COLO668 (cell line): ENCODE data around the gene MMP24.
A peak's percentile ranks its signal among the peaks of the same experiment; 100 is the strongest.

Source experiments
- DNase-seq: peaks from one replicate; lab custom pipeline; 2025; ENCODE audit not compliant: unreplicated experiment; lab: John Stamatoyannopoulos, UW

Gene MMP24

DNA sequence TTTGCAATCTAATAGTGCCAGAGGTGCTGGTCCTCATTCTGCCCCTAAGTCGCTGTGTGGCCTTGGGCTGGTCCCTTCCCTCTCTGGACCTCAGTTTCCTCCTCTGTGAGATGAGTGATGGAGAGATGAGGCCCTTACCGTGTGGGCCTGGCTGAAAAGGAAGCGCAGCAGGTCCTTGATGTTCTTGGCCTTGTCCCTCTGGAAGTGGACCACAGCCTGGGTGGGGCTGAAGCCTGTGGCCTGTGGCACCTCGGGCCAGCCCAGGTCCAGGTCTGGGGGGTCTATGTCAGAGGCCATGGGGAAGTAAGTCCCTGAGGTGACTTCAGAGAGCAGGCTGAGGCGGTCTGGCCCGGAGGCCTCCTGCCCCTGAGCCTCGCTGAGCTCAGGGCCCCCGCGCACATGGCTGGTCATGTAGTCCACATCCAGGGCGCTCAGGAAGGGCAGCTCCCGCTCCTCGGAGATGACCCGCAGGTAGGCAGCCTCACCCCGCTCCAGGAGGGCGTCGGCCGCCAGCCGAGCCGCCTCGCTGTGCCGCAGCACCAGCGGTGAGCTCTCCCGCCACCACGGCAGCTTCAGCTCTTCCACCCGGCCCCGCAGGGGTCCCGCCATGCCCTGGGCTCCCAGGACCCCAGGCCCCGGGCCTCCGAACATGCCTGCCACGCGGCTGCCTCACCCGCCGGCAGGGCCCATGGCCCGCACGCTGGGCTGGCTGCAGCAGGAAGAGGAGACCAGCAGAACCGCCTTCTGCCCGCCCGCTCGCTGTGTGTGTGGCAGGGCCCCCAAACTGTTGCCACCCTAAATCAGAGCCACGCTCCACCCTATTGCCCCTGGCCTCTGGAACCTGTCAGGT lies 65.4 kb downstream of the MMP24 start, which contains the start of gene FAM83C:
Gene FAM83C (minus strand): TSS at position 772 of the 850 bp plus-strand sequence. CDS start 121 bp downstream, at position 651.
- DNase-seq, result no peak

DNA sequence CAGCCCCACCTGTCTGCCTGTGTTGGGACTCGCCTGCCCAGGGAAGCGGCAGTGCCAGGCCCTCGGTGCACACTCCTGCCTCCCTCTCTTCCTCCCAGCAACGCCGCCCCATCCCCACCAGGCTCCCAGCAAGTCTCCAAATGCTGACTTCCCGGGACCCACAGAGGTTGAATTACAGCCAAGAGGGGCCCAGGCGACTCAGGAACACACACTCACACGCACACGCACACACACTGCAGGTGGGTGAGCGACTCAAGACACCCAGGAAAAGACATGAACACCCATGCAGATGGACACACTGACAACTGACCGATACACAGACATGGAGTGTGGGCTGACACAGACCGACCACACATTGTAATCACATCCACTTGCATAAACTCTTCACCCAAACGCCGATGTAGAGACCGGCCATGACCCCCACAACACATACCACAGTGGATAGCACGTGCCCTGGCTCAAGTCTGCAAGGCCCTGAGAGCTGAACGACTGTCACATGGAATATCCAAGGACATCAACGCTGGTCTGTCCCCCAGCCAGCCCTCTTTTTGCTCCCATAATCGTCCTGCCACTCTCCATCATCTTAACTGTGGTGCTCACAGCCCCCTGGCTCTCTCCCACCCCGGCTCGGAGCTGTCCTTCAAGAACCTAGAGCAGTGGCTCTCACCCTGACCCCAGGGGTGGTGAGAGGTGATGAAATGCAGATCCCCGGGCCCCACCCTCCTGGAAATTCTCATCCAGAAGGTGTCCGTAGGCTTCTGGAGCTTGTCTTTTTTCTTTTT lies 66.2 kb downstream of the MMP24 start:
- no peak for DNase-seq

DNA sequence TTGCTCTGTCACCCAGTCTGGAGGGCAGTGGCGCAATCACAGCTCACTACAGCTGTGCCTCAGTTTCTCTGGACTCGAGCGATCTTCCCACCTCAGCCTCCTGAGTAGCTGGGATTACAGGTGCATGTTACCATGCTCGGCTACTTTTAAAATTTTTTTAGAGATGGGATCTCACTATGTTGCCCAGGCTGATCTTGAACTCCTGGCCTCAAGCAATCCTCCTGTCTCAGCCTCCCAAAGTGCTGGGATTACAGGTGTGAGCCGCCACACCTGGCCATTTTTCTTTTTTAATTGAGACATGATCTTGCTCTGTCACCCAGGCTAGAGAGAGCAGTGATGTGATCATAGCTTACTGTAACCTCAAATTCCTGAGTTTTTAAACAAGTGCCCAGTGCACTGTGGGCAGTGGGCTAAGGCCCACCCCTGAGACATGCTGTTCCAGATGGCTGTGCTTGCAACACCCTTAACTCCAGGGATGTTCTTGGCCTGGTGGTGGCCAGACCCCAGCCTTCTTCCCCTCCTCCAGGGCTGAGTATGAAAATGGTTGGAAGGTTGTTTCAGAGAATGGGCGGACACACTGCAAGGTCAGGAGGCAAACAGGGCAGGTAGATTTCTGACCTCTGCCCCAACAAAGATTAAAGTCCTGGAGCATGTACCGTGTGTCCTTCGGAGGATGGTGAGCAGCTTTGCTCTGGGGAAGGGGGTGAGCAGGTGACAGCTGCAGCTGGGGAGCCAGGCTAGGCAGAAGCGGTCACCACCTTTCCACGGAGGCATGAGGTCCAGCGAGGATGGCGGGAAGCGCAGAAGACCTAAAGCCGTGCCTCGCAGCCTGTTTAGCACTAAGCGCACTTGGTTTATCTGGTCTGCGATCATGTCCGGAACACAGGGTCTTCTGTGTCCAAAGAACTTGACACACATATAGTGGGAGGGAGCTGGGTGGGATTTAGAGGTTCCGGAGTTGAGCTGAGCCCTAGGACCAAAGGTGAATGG lies 67.1 kb downstream of the MMP24 start:
- no peak for DNase-seq

DNA sequence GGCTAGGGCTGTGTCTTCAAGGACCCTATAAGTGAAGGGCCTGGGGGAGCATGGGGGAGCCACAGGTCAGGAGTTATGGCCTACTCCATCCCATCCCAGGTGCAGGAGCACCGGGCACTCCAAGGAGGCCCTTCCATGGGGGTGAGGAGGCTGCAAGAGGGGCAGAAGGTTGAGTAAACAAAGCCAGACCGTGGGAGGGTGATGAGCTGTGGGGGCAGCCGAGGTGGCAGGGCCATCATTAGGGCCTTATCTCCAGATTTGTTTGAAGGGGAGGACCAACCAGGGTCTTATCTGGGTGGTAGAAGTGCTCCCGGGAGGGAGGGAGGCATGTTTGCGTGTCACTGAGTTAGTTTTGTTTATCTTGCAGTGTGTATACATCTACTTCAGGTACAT lies 67.8 kb downstream of the MMP24 start:
- no peak for DNase-seq

DNA sequence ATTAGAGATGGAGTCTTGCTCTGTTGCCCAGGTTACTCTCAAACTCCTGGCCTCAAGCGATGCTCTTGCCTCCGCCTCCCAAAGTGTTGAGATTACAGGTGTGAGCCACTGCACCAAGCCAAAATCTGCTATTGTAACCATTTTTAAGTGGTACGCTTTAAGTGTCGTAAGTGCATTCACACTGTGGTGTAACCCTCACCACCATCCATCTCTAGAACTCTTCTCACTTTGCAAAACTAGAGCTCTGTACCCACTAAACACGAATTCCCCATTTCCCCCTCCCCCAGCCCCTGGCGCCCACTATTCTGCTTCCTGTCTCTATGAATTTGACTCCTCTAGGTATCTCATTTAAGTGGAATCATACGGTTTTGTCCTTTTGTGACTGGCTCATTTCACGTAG lies 68.6 kb downstream of the MMP24 start:
- no peak for DNase-seq

DNA sequence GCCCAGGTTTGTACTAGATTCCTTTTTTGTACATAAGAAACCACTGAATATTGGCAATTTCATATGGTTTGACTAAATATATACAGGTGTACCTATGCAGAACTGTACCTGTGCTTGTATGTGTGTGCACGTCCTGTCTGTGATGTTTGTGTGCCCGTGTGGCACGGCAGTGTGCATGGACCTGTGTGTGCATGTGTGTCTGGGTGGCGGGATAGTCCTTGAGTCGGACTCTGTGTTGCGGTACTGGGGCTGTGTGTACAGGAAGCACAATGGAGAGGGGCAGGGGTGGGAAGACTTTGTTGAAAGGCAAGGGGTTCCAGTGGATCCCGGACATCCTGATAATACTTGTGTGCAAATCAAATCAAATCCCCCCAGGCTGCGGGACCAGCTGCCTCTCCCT lies 69.2 kb downstream of the MMP24 start:
- DNase-seq, result no peak

DNA sequence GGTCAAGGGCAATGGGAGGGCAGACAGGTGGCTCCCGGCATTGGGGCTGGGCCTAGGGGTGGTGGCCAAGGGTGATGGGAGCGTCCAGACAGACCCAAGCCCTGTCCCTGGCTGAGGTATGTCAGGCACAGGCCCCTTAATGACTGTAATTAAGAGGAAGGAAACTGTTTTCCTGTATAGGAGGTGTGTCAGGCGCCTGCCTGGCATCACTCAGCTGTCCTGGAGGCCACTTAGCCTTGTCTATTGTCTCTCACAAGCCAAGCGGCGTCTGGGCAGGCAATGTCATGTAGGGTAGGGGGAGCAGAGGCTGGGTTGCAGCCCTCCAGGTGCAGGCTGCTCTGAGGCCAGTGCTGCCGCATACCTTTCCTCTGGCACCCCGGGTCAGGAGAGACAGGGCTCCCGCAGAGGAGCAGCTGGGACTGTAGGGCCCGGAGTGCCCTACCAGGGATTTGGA lies 69.6 kb downstream of the MMP24 start:
- DNase-seq, result no peak

DNA sequence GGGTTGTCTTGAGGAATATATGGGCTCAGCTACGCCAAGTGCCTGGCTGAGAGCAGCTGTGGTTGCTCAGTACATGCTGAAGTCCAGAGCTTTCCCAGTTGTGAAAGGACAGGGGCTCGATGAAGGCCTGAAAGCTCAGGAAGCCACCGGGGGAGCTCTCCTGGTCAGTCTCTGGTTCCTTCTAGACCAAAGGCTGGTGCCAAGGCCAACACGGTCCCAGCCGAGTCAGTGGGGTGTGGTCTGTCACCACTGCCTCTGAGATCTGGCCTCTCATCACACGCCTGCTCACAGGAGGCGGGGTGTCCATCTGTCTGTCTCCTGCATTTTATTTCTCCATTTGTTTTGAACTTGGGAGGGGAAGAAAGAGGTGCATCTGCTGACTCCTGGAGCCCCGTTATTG lies 70.7 kb downstream of the MMP24 start:
- DNase-seq, result no peak

DNA sequence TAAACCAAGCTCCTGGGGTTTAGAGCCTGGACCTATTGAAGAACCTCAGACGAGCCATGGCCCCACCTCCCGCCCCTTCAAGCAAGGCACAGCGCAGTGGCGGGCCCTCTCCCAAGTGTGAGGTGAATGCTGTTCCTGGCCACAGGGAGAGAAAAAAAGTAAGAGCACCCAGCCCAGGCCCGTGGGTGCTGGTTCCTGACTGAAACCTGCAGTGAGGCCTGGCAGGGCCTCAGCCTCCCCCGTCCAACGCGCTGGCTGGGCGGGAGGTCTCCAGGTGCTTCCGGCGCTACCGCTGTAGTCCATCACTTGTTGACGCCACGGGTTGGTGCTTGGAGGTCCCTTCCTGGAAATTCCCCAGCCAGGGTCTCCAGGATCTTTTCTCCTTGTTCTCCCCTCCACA lies 71.2 kb downstream of the MMP24 start:
- no peak for DNase-seq

DNA sequence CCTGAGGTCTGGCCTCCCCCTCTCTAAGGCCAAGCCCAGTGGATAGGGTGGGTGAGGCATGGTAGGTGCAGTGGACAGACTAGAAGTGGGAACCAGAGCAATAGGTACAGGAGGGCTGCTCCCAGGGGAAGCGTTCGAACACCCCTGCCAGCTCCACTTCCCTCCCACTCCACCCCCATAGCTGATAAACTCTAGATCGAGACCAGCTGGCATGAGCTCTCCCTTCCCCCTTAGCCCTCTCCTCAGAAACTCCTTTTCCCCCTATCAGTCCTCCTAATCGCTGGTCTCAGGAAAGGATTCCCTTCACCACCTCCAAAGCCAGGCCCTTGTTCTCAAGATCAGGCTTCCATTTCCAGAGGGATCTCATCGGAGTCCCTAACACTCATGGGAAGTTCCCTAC lies 71.8 kb downstream of the MMP24 start:
- DNase-seq, result no peak

DNA sequence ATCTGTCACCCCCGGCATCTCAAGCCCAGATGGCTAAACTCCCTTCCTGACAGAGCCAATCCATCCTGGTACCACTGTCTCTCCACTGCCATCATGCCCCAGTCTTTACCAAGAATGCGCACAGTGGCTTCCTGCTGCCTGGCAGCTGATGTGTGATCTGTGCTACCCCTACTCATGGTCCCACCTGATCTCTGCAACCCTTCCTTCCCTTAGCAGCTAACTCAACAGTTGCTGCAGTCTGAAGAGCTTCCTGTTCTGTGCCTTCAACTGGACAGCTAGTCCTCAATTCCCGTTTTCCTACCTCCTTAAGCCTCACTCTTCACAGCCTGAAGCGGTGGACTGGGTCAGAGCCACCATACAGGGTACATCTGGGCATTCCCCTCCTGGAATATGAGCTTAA lies 73.3 kb downstream of the MMP24 start:
- DNase-seq, result no peak

DNA sequence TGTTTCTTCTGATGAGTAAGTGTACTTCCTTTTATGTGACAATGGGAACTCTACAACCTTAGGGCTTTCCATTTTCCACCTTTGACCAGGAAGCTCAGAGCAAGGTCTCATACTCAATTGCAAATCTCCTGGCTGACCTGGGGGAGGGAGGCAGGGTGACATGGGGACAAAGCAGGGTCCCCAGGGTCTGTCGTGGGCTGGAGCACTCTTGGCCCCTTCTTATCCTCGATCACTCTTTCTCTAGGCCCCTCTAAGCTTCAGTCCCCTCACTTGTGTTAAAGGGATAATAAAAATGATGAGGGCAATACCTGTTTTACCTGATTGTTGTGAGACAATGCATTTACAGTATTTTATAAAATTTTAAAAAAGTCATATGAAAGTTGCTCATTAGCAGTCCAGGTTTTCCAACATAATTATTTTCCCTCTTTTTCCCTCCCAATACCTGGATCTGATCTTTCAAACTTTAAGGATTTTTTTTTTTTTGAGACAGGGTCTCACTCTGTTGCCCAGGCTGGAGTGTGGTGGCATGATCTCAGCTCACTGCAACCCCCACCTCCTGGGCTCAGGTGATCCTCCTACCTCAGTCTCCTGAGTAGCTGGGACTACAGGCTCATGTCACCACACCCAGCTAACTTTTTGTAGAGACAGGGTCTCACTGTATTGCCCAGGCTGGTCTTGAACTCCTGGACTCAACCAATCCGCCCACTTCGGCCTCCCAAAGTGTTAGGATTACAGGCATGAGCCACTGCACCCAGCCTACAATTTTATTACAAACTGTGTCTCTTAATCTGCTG lies 74.2 kb downstream of the MMP24 start:
- no peak for DNase-seq

DNA sequence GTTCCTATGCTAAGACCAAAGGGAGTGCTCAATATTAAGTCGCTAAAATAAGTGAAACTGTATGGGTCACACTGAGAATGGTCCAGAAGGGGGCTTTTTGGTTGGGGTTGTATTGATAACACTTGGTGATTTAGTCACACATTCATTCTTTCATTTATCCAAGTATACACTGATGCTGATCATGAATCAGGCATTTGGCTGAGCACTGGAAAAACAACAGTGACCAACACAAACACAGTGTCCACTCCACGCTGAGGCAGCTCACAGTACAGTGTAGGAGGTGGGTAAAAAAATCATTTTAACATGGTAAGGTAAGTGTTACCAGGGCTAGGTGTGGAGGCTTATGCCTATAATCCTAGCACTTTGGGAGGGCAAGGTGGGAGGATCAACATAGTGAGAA lies 74.9 kb downstream of the MMP24 start:
- DNase-seq, result no peak

DNA sequence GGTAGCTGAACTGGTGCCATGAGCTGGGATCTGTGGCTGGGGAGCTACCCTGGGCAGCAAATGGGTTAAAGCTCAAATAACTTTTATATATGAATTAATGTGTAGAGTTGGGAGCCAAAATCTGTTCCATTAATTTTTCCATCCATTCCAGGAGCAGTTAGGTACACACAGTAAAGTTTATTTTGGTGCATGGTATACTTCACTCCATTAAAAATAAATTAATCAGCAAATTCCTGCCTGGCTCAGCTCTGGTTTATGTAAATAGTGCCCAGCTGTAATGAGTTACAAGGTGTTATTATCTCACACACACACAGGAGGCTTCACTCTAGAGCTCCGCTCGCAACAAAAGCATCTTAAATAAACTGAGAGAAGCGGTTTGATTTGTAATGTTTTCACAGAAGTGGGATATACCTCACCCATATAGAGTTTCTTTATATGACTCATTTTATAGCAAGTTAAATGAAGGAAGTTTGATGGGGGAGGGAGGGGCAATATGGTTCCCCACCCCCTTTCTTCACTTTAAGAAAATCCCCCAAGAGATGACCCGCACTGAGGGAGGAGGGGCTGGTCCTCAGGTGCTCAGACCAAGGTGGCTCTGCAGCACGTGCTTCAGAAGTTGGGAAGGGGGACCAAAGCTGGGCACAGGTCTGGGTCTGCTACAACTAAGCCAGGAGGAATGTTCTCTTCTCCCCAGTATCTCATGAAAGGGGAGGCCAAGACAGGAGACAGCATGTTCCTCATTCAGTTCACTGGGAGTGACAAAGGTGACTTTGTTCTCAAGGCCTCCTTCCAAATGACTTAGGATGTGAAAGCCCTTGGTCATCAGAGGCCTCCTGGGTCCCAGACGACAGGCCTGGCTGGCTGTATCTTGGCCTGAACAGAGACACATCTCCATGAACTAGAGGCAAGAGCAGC lies 76.2 kb downstream of the MMP24 start:
- no peak for DNase-seq

DNA sequence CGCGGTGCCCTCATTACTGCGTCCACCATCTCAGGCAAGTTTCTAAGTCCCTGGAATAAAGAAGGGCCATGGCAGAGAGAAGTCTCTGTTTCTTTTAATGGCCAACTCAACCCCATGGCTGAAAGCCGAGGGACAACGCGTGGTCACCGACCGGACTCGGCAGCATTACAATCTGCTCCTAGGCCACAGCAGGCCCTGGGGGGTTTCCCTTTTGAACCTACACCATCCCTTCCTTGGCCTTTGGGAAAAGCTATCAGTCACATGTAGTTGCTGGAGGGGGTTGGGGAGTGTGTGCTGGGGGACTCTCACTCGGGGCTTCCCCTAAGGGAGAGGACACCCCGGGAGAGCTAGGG lies 76.9 kb downstream of the MMP24 start:
- no peak for DNase-seq

DNA sequence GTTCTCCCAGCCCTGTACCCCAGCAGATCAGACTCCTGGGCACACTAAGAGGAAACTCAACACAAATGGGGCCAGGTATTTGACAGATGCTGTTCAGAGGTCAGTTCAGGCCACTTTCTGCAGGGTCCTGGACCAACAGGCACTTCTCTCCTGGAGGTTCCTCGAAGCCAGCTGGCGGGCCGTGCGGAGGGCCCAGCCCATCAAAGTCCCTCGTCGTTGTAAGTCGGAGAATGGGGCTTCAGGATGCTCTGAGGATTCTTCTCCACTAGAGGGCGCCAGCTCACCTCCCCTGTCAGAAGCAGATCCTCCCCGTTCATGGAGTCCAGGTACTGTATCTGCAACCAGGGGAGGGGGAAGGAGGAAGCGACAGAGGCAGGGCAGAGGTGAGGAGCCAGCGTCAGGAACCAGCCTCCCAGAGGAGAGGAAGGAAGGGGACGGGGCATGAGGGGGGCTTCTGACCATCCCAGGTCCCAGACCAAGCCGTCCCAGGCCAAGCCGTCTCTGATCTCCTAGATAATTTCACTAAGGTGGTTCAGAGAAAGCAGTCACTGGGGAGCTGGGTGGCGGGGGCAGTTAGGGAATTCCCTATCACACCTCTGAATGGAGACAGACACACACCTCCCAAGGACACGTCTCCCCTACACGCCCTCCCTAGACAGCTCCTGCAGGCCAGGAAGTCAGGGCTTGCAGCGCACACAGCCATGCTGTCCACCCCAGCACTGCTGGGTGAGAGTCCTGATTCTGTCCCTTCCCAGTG lies 77.4 kb downstream of the MMP24 start:
- DNase-seq, result peak; percentile 85

DNA sequence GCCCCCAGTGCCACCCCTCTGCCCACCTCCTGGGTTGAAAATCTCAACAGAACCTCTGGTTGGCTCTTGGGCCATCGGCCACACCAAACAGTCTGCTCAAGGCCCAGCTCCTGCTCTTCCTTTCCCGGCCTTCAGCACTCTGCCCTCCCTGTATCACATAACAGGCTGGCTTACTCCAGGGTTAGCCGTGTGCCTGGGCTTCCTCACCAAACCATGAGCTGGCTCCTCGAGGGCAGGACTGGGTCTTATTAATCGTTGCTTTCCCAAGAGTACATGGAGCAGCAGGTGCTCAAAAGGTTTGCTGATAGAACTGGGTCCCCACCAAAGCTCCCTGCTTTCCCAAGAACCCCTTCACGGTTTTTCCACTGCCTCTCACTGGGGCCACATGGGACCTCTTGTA lies 78.5 kb downstream of the MMP24 start:
- no peak for DNase-seq
